ENCODE data around the gene TRIM72. TPM values are rescaled to one million over a fixed set of nuclear protein-coding genes. Genes with fewer than 3 reads are reported as not detected.
"Not testable (repeated sequence)": the region's sequence is repeated elsewhere in the genome, so short reads cannot be mapped to it uniquely, and the experiment has no call there.

The TRIM72 gene
- total RNA-seq, result 117 TPM

GRCh38 chr16:31213877-31214707 is at the start of gene TRIM72:
TRIM72 (plus strand) TSS chr16:31214119; CDS start chr16:31214739, 620 bp downstream.
- DNase-seq, result peak; percentile 96

GRCh38 chr16:31167315-31167714 is 46.6 kb upstream of the TRIM72 start:
- DNase-seq, result no peak

GRCh38 chr16:31168848-31169247 is 45.1 kb upstream of the TRIM72 start:
- DNase-seq, result no peak

GRCh38 chr16:31170048-31170447 is 43.9 kb upstream of the TRIM72 start:
- DNase-seq, result not testable (repeated sequence)

GRCh38 chr16:31177136-31177535 is 36.8 kb upstream of the TRIM72 start:
- DNase-seq, result no peak

GRCh38 chr16:31179219-31179746 is 34.6 kb upstream of the TRIM72 start:
- DNase-seq, result peak; percentile 26

GRCh38 chr16:31179747-31180459 is 34.0 kb upstream of the TRIM72 start, which contains the start of gene FUS:
FUS (plus strand) TSS chr16:31180139; CDS start chr16:31180215, 76 bp downstream.
- DNase-seq, result peak; percentile 98

- peak; percentile 32 for DNase-seq
Measured at GRCh38 chr16:31181102-31181830, 32.7 kb upstream of the TRIM72 start.

- DNase-seq, result no peak
Measured at GRCh38 chr16:31182391-31182790, 31.5 kb upstream of the TRIM72 start.

GRCh38 chr16:31183432-31184428 is 30.2 kb upstream of the TRIM72 start:
- no peak for DNase-seq

- no peak for DNase-seq
Measured at GRCh38 chr16:31184888-31185287, 29.0 kb upstream of the TRIM72 start.

- DNase-seq, result no peak
Measured at GRCh38 chr16:31185339-31185738, 28.6 kb upstream of the TRIM72 start.

GRCh38 chr16:31186176-31186575 is 27.7 kb upstream of the TRIM72 start:
- no peak for DNase-seq

- no peak for DNase-seq
Measured at GRCh38 chr16:31186930-31187807, 26.8 kb upstream of the TRIM72 start.

- no peak for DNase-seq
Measured at GRCh38 chr16:31187808-31188189, 26.1 kb upstream of the TRIM72 start.

GRCh38 chr16:31188450-31189411 is 25.2 kb upstream of the TRIM72 start:
- no peak for DNase-seq

GRCh38 chr16:31189412-31189778 is 24.5 kb upstream of the TRIM72 start:
- DNase-seq, result no peak

- no peak for DNase-seq
Measured at GRCh38 chr16:31190061-31190460, 23.9 kb upstream of the TRIM72 start.

Measured in tongue (tissue), 2 donors.